Right cardiac atrium (tissue), 5 donors: Measurements from ENCODE around the gene KRTAP17-1. TPM values are rescaled to one million over a fixed set of nuclear protein-coding genes. Genes with fewer than 3 reads are reported as not detected.

Experiments used
- ATAC-seq, 2 donors: fragments of 200-7000 bp; cut with Tn5 transposase; one replicate each; pipeline versions ENCODE4 v1.8.0 to v1.9.1; 2020; ENCODE audit warnings: moderate library complexity in 2 of 2, mild to moderate bottlenecking in 1 of 2
- DNase-seq, 3 donors: peaks; one replicate each; pipeline ENCODE4 v3.0.0-alpha.2; 2020
- H3K27ac ChIP-seq: one replicate; pipeline ENCODE4 v1.5.1; 2013; ENCODE audit warnings: mild to moderate bottlenecking, low read length, control low read depth, moderate library complexity
- H3K27me3 ChIP-seq: one replicate; pipeline ENCODE4 v1.6.1; 2013; ENCODE audit not compliant: control insufficient read depth, insufficient read depth
- H3K4me1 ChIP-seq: one replicate; pipeline ENCODE4 v1.6.1; 2013; ENCODE audit warnings: low read length; ENCODE audit not compliant: control insufficient read depth, insufficient read depth
- H3K4me3 ChIP-seq: one replicate; pipeline ENCODE4 v1.5.1; 2013; ENCODE audit warnings: low read length, control low read depth
- H3K9me3 ChIP-seq: one replicate; pipeline ENCODE4 v1.6.1; 2013; ENCODE audit warnings: low read length; ENCODE audit not compliant: control insufficient read depth
- WGBS: extraction: QIAGEN DNeasy Blood & Tissue Kit; methylation state at CpG from one replicate; pipeline ENCODE4 v1.1.7; 2013; 5-methylcytosine and 5-hydroxymethylcytosine counted together
- intact Hi-C, 4 donors: fragments of 100-400 bp; cut with DNase I; formaldehyde crosslinking; loops; one replicate each; pipeline versions ENCODE4 v1.11.0 to v1.14.0; 2022 to 2023
- polyA plus RNA-seq: library from polyadenylated mRNA; stranded (reverse); fragments of 200-250 nt; gene quantifications from one replicate; pipeline ENCODE4 v1.2.3, GENCODE V29; 2013
- total RNA-seq, 4 donors: library from RNA; stranded (reverse); fragmentation: NEBNext Ultra II Directional; extraction: Animal tissue kit (Norgen Biotek cat#: 25700); gene quantifications; one replicate each; pipeline ENCODE4 v1.2.1, GENCODE V29; 2021
- donor health status: healthy with polysubstance abuse.
- donor health status: DM: no; HTN: yes; CAD: no.
- donor health status: DM: no; HTN: no; CAD: no.
- donor health status: DM: no; HTN: yes; CAD: no; lungs with severe emphysema.
- donor health status: DM: yes; HTN: yes; CAD: no.

The KRTAP17-1 gene
- total and polyA plus RNA-seq, 5 donors = not detected

- no peak for DNase-seq
- WGBS = no CpG with 5 or more reads among the region's 3 CpGs
- Histone ChIP-seq H3K27me3 (no peaks in the 10 kb centered on the region), H3K4me3 (no peak overlapping the region), H3K9me3 (no peaks in the 10 kb centered on the region), H3K27ac (no peak overlapping the region), H3K4me1 (no peaks in the 10 kb centered on the region)
- intact Hi-C loops = no loop called here
- no peak for ATAC-seq
Measured at GRCh38 chr17:41267711-41268110, 47.8 kb downstream of the KRTAP17-1 start.

DNA sequence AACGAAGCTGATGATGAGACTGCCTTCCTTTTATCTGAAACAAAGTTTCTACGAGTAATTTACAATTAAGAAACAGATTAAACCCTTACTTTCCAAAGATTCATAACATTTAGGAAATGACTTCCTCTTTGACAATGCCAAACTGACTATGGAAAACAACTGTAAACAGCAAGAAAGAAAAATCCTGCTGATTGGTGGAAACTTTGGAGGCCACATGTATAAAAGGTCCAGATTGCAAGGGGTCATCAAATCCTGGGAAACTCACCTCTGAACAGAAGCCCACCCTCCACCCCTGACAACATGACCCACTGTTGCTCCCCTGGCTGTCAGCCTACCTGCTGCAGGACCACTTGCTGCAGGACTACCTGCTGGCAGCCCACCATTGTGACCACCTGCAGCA lies 50.4 kb downstream of the KRTAP17-1 start, which contains the start of gene KRTAP9-6:
TSS of gene KRTAP9-6 (plus strand) at position 301 of the 400 bp plus-strand sequence. CDS start at position 301, 0 bp downstream.
- Histone ChIP-seq H3K27me3 (no peaks in the 10 kb centered on the region), H3K4me1 (no peaks in the 10 kb centered on the region), H3K4me3 (no peak within 1 kb of the TSS), H3K27ac (no peak within 1 kb of the TSS), H3K9me3 (no peaks in the 10 kb centered on the region)
- DNase-seq (no peak), ATAC-seq (no peak)
- intact Hi-C loops = no loop called here
- 35% methylated on average over 2 of the region's 2 CpGs for WGBS

Other genes with a start within 250 kb of the KRTAP17-1 start
Only the 30 nearest of the 35 such genes appear.
- gene KRTAP4-9, start 210.3 kb downstream of the KRTAP17-1 start, total RNA-seq = not detected
- not detected for gene KRTAP4-9, start 210.3 kb downstream of the KRTAP17-1 start, polyA plus RNA-seq
- not detected for gene KRTAP4-11, start 197.3 kb downstream of the KRTAP17-1 start, total RNA-seq
- gene KRTAP4-11, start 197.3 kb downstream of the KRTAP17-1 start, polyA plus RNA-seq = not detected
- not detected for gene KRTAP4-12, start 191.5 kb downstream of the KRTAP17-1 start, total RNA-seq
- gene KRTAP4-12, start 191.5 kb downstream of the KRTAP17-1 start, polyA plus RNA-seq = not detected
- not detected for gene KRTAP4-6, start 175.2 kb downstream of the KRTAP17-1 start, total RNA-seq
- not detected for gene KRTAP4-6, start 175.2 kb downstream of the KRTAP17-1 start, polyA plus RNA-seq
- gene KRTAP4-5, start 165.9 kb downstream of the KRTAP17-1 start, total RNA-seq = not detected
- not detected for gene KRTAP4-5, start 165.9 kb downstream of the KRTAP17-1 start, polyA plus RNA-seq
- gene KRTAP4-4, start 155.0 kb downstream of the KRTAP17-1 start, total RNA-seq = not detected
- gene KRTAP4-4, start 155.0 kb downstream of the KRTAP17-1 start, polyA plus RNA-seq = not detected
- not detected for gene KRTAP4-3, start 147.5 kb downstream of the KRTAP17-1 start, total RNA-seq
- gene KRTAP4-3, start 147.5 kb downstream of the KRTAP17-1 start, polyA plus RNA-seq = not detected
- gene KRTAP4-2, start 137.5 kb downstream of the KRTAP17-1 start, total RNA-seq = not detected
- not detected for gene KRTAP4-2, start 137.5 kb downstream of the KRTAP17-1 start, polyA plus RNA-seq
- gene KRTAP4-1, start 130.8 kb downstream of the KRTAP17-1 start, total RNA-seq = not detected
- not detected for gene KRTAP4-1, start 130.8 kb downstream of the KRTAP17-1 start, polyA plus RNA-seq
- gene KRTAP9-1, start 125.8 kb downstream of the KRTAP17-1 start, total RNA-seq = not detected
- not detected for gene KRTAP9-1, start 125.8 kb downstream of the KRTAP17-1 start, polyA plus RNA-seq
- not detected for gene KRTAP9-2, start 89.1 kb downstream of the KRTAP17-1 start, total RNA-seq
- gene KRTAP9-2, start 89.1 kb downstream of the KRTAP17-1 start, polyA plus RNA-seq = not detected
- not detected for gene KRTAP9-3, start 83.3 kb downstream of the KRTAP17-1 start, total RNA-seq
- gene KRTAP9-3, start 83.3 kb downstream of the KRTAP17-1 start, polyA plus RNA-seq = not detected
- gene KRTAP9-8, start 77.7 kb downstream of the KRTAP17-1 start, total RNA-seq = not detected
- gene KRTAP9-8, start 77.7 kb downstream of the KRTAP17-1 start, polyA plus RNA-seq = not detected
- not detected for gene KRTAP9-4, start 66.0 kb downstream of the KRTAP17-1 start, total RNA-seq
- gene KRTAP9-4, start 66.0 kb downstream of the KRTAP17-1 start, polyA plus RNA-seq = not detected
- gene KRTAP9-9, start 60.3 kb downstream of the KRTAP17-1 start, total RNA-seq = not detected
- not detected for gene KRTAP9-9, start 60.3 kb downstream of the KRTAP17-1 start, polyA plus RNA-seq
- not detected for gene KRTAP9-6, start 50.3 kb downstream of the KRTAP17-1 start, total RNA-seq
- not detected for gene KRTAP9-6, start 50.3 kb downstream of the KRTAP17-1 start, polyA plus RNA-seq
- gene KRTAP9-7, start 40.0 kb downstream of the KRTAP17-1 start, total RNA-seq = not detected
- not detected for gene KRTAP9-7, start 40.0 kb downstream of the KRTAP17-1 start, polyA plus RNA-seq
- not detected for gene KRTAP29-1, start 12.9 kb downstream of the KRTAP17-1 start, total RNA-seq
- gene KRTAP29-1, start 12.9 kb downstream of the KRTAP17-1 start, polyA plus RNA-seq = not detected
- gene KRTAP16-1, start 6.4 kb downstream of the KRTAP17-1 start, total RNA-seq = not detected
- gene KRTAP16-1, start 6.4 kb downstream of the KRTAP17-1 start, polyA plus RNA-seq = not detected
- gene KRT33A, start 35.1 kb upstream of the KRTAP17-1 start, total RNA-seq = not detected
- not detected for gene KRT33A, start 35.1 kb upstream of the KRTAP17-1 start, polyA plus RNA-seq
- not detected for gene KRT33B, start 54.1 kb upstream of the KRTAP17-1 start, total RNA-seq
- gene KRT33B, start 54.1 kb upstream of the KRTAP17-1 start, polyA plus RNA-seq = not detected
- gene KRT34, start 66.6 kb upstream of the KRTAP17-1 start, total RNA-seq = not detected
- gene KRT34, start 66.6 kb upstream of the KRTAP17-1 start, polyA plus RNA-seq = not detected
- gene KRT31, start 81.9 kb upstream of the KRTAP17-1 start, total RNA-seq = not detected
- not detected for gene KRT31, start 81.9 kb upstream of the KRTAP17-1 start, polyA plus RNA-seq
- gene KRT37, start 108.9 kb upstream of the KRTAP17-1 start, total RNA-seq = not detected
- gene KRT37, start 108.9 kb upstream of the KRTAP17-1 start, polyA plus RNA-seq = not detected
- not detected for gene KRT38, start 125.3 kb upstream of the KRTAP17-1 start, total RNA-seq
- not detected for gene KRT38, start 125.3 kb upstream of the KRTAP17-1 start, polyA plus RNA-seq
- gene KRT32, start 151.7 kb upstream of the KRTAP17-1 start, total RNA-seq = not detected
- gene KRT32, start 151.7 kb upstream of the KRTAP17-1 start, polyA plus RNA-seq = not detected
- gene KRT35, start 165.4 kb upstream of the KRTAP17-1 start, total RNA-seq = not detected
- not detected for gene KRT35, start 165.4 kb upstream of the KRTAP17-1 start, polyA plus RNA-seq
- gene KRT36, start 174.2 kb upstream of the KRTAP17-1 start, total RNA-seq = not detected
- gene KRT36, start 174.2 kb upstream of the KRTAP17-1 start, polyA plus RNA-seq = not detected
- gene KRT13, start 189.9 kb upstream of the KRTAP17-1 start, total RNA-seq = not detected
- gene KRT13, start 189.9 kb upstream of the KRTAP17-1 start, polyA plus RNA-seq = 2.1 TPM
- gene KRT15, start 203.2 kb upstream of the KRTAP17-1 start, total RNA-seq = under 1 TPM in 1 of 4 donors, not detected in 3; 0.11 TPM
- not detected for gene KRT15, start 203.2 kb upstream of the KRTAP17-1 start, polyA plus RNA-seq